Panc1 (cell line): ENCODE results near the gene OAT.

Source experiments
- POLR2AphosphoS5 ChIP-seq: IDR thresholded peaks from 2 replicates; pipeline ENCODE4 v1.6.1; 2012; ENCODE audit warnings: mild to moderate bottlenecking, low read depth, low read length, moderate library complexity
- TCF7L2 ChIP-seq: IDR thresholded peaks from 2 replicates; pipeline ENCODE4 v1.6.1; 2011; ENCODE audit warnings: mild to moderate bottlenecking, low read depth, low read length, inconsistent platforms
- TF ChIP-seq, protein P1 (sequence below): fragments of 450-650 bp; IDR thresholded peaks from 2 replicates; pipeline ENCODE4 v1.5.1; 2017; ENCODE audit warnings: mild to moderate bottlenecking
- TF ChIP-seq, protein P2 (sequence below), 2 experiments: IDR thresholded peaks; 2 replicates each; pipeline ENCODE4 v1.6.1; 2011 to 2012; ENCODE audit warnings: low read depth in 2 of 2, control low read depth in 1 of 2, low read length in 1 of 2, mild to moderate bottlenecking in 1 of 2, moderate library complexity in 1 of 2; ENCODE audit not compliant: insufficient read depth in 1 of 2

DNA sequence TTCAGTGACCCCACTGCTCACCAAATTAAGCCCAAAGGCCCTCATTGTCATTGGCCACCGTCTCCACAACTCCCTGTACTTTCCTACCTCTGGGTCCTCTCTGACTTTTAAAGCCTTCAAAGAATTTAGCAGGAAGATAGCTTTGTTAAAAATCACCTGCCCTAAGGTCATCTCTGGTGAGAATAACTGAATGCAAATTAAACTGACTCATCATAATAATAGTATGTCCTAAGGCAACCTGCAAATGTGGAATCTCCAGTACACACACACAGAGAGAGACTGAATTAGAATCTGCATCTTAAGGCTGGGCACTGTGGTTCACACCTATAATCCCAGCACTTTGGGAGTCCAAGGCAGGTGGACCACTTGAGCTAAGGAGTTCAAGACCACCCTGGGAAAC is 24.1 kb downstream of the OAT start:
- TF ChIP-seq, protein P1, sequence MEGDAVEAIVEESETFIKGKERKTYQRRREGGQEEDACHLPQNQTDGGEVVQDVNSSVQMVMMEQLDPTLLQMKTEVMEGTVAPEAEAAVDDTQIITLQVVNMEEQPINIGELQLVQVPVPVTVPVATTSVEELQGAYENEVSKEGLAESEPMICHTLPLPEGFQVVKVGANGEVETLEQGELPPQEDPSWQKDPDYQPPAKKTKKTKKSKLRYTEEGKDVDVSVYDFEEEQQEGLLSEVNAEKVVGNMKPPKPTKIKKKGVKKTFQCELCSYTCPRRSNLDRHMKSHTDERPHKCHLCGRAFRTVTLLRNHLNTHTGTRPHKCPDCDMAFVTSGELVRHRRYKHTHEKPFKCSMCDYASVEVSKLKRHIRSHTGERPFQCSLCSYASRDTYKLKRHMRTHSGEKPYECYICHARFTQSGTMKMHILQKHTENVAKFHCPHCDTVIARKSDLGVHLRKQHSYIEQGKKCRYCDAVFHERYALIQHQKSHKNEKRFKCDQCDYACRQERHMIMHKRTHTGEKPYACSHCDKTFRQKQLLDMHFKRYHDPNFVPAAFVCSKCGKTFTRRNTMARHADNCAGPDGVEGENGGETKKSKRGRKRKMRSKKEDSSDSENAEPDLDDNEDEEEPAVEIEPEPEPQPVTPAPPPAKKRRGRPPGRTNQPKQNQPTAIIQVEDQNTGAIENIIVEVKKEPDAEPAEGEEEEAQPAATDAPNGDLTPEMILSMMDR = no peak
- TF ChIP-seq, protein P2, sequence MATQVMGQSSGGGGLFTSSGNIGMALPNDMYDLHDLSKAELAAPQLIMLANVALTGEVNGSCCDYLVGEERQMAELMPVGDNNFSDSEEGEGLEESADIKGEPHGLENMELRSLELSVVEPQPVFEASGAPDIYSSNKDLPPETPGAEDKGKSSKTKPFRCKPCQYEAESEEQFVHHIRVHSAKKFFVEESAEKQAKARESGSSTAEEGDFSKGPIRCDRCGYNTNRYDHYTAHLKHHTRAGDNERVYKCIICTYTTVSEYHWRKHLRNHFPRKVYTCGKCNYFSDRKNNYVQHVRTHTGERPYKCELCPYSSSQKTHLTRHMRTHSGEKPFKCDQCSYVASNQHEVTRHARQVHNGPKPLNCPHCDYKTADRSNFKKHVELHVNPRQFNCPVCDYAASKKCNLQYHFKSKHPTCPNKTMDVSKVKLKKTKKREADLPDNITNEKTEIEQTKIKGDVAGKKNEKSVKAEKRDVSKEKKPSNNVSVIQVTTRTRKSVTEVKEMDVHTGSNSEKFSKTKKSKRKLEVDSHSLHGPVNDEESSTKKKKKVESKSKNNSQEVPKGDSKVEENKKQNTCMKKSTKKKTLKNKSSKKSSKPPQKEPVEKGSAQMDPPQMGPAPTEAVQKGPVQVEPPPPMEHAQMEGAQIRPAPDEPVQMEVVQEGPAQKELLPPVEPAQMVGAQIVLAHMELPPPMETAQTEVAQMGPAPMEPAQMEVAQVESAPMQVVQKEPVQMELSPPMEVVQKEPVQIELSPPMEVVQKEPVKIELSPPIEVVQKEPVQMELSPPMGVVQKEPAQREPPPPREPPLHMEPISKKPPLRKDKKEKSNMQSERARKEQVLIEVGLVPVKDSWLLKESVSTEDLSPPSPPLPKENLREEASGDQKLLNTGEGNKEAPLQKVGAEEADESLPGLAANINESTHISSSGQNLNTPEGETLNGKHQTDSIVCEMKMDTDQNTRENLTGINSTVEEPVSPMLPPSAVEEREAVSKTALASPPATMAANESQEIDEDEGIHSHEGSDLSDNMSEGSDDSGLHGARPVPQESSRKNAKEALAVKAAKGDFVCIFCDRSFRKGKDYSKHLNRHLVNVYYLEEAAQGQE (IDR thresholded peaks at IDR 0.05; ENCODE audit: insufficient read depth in 1 of 2, low read depth in 2 of 2, low read length in 1 of 2) = no peak
- TF ChIP-seq TCF7L2 (no peak), POLR2AphosphoS5 (no peak)
